NCI-H1436 (cell line): ENCODE results near the gene SCGB1A1.
"Not testable (repeated sequence)": the region's sequence is repeated elsewhere in the genome, so short reads cannot be mapped to it uniquely, and the experiment has no call there.

Experiments
- DNase-seq: peaks from one replicate; lab custom pipeline; 2025; lab: John Stamatoyannopoulos, UW

SCGB1A1 gene

DNA sequence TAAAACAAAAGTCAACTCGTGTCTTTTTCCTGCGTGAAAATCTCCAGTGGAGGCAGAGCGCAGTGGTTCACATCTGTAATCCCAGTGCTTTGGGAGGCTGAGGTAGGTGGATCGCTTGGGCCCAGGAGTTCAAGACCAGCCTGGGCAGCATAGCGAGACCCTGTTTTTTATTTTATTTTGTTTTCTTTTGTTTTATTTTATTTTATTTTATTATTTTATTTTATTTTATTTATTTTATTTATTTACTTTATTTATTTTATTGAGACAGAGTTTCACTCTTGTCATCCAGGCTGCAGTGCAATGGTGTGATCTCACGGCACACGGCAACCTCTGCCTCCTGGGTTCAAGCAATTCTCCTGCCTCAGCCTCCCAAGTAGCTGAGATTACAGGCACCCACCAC is 31.1 kb downstream of the SCGB1A1 start:
- not testable (repeated sequence) for DNase-seq

DNA sequence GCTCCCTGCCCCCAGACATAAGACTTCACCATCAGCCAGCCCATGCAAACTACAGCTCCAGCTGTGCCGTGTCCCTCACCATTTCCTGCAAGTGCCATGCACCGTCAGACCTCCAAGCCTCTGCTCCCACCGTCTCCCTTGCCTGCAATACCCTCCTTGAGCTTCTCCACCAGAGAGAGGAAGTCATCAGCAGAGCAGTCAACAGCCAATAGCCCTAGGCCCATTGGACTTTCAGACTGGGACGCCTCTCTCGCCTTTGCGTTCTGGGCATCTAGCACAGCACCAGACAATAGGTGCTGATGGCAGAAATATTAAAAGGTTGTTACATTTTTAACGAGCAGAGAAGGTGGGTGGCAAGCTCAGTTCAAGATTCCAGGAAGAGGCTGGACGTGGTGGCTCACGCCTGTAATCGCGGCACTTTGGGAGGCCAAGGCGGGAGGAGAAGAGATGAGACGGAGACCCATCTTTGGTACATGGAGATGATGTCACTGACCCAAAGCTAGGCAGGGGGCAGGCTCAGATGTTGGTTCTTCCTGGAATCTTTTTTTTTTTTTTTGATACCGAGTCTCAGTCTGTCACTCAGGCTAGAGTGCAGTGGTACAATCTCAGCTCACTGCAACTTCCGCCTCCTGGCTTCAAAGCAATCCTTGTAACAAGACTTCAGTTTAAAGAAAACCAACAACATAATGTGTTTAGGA is 31.9 kb downstream of the SCGB1A1 start:
- no peak for DNase-seq

DNA sequence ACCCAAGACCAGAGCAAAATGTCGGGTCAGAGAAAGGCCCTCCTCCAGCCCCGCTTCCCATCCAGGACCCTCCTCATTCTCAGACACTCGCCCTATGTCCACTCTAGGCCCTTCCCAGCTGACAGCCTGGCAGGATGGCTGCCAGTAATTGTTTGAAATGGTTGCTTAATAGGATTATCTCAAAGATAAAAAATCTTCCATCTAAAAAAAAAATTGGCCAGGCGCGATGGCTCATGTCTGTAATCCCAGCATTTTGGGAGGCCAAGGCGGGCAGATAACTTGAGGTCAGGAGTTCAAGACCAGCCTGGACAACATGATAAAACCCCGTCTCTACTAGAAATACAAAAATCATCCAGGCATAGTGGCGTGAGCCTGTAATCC is 32.4 kb downstream of the SCGB1A1 start:
- DNase-seq = no peak

DNA sequence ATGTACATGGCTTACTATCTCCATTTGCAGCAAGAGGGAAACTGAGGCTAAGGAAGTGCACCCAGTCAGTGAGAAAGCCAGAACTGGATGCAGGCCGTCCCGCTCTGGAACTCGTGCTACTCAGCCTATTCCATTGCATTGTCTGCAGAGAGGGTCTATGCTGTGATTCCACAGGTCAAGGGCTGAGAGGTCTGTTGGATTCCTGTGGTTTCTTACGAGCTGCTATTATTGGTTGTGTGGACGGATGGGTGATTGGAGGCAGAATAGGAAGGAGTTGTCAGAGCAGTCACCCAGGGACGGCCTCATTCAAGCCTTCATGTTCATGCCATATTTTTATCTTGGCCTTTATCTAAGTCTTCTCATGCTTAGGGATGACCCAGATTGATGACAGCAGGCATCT is 33.4 kb downstream of the SCGB1A1 start:
- DNase-seq = no peak

DNA sequence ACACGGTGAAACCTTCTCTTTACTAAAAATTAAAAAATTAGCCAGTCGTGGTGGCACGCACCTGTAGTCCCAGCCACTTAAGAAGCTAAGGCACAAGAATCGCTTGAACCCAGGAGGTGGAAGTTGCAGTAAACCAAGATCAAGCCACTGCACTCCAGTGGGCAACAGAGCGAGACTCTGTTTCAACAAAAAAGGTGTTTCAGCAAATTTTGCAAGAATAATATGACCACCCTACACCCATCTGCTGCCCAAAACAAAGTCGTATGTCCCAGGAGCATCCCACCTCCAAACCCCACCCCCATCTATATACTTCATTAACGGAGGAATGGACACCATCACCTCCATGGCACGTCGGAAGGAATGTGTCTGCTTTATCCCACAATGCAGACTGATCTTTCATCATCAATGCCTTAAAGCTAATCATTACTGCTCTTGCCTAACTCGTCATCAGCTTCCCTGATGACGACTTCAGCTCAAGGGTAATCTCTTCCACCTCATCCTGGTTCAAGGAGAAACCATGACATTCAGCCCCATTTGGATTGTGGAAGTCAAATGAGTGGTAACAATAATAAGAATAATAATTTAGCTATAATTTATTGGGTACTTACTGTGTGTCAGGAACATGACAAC is 34.1 kb downstream of the SCGB1A1 start:
- no peak for DNase-seq

DNA sequence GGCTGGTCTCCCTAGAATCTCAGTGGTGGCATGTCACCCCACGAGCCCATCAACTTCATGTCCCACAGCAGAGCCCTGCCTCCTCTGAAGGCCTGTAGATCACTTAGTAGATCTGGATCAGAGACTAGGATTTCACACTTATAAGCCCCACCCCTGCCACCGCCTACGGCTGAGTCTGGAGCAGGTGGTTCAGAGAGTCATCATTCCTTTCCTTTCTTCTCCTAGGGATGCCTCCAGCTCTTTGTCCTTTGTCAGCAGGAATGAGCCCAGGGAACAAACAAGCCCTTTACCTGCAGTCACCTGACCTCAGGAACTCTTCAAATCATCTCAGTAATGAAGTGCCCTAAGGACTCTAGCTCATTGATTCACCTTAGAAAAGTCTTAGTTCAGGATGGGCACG is 37.8 kb downstream of the SCGB1A1 start:
- DNase-seq = no peak

DNA sequence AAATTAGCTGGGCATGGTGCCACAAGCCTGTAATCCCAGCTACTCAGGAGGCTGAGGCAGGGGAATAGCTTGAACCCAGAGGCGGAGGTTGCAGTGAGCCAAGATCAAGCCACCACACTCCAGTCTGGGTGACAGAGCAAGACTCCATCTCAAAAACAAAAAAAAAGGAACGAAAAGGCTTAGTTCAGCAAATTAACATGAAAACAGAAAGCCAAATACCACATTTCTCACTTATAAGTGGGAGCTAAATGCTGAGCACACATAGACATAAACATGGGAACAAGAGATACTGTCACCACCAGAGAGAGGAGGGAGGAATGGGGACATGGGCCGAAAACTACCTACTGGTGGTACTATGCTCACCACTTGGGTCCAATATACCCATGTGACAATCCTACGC is 38.6 kb downstream of the SCGB1A1 start:
- DNase-seq = no peak

DNA sequence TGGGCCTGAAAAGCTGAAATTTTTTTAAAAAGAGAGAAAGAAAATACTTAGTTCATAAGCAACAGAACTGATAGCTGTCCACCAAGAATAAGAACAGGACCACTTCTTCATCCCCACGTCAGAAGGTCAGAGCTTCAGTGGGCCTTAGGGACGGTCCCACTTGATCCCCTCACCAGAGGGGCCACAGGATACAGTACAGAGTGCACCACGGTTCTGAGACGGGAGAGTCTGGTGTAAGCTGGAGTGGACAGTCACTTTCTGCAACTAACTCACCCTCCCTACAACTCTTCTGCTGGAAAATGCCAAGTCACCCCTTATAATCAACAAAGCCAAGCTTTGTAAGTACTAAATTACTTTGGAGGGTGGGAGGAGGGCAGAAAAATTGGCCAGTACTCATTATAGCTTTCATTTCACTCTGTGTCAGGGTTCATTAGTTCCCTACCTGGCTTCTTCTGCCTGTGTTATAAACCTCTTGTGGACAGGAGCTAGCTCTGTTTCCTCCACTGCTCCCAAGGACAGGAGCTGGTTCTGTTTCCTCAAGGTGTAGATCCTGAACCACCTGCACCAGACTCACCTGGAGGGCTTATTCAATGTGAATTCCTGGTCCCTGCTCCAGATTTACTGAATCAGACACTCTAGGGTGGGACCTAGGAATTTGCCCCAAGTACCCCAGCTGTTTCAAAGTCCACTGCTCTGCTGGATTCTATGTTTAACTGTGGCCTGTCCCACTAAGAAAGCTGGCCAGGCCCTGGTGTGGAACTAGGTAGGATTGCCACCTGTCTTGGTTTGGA is 39.6 kb downstream of the SCGB1A1 start:
- DNase-seq = no peak

DNA sequence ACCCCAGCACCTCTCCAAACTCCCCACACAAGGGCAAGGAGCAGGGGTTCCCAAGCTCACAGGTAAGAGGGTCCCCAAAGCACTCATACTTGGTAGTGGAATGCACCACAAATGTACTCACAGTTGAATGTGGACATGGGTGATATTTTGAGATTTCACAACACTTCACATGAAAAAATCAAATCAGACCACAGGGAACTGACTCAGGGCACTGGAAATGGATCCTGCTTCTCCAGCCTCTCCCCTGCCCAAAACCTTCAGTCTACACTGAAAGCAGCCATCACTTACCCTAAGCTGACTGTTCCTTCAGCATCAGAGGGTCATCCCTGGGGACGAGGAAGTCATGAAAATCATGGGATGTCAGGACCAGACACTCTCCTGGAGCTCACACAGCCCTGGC is 40.2 kb downstream of the SCGB1A1 start:
- DNase-seq = no peak

DNA sequence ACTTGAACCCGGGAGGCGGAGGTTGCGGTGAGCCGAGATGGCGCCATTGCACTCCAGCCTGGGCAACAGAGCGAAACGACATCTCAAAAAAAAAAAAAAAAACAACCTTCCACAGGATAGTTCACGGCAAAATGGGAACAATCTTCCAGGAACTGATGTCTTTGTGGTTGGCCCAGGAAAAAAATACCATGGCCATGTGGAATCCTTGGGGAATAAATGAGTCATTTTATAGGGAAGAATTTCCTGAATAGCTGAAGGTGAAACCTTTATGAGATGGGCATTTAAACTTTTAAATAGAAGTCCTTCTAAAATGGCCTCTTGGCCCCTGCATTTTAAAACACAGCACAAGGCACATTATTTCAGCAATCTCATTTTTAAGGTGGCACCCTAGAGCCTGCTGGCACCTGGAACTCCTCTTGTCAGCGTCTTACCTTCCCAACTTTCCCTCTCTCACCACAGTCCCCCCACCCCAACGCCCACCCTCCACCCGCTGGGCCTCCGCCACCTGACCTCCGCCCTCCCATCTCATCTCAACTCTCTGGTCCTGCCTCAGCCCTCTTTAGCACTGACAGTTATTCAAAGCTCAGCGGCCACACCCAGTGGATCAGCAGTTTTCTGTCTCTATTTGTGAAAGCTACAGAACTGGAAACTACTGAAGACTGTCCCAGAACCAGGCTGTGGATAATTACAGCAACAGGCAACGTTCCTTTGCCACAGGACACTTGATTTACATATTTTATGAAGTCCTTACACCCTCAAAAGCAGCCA is 43.1 kb downstream of the SCGB1A1 start:
- no peak for DNase-seq

DNA sequence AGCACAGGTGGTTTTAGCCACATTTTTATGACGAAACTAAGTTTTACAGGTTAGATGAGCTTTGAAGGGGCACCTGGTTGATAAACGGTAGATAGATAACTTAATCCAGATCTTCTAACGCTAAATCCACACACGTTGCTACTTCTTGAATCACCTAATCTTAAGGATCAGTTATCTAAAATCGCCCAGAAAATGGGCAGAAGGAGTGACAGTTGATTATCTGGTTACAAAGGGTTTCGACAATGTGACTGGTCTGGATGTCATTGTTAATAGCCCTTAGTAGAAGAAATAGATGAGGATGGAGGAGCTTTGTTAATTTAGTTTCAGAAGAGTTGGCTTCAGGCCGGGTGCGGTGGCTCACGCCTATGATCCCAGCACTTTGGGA is 43.7 kb downstream of the SCGB1A1 start:
- DNase-seq = no peak

DNA sequence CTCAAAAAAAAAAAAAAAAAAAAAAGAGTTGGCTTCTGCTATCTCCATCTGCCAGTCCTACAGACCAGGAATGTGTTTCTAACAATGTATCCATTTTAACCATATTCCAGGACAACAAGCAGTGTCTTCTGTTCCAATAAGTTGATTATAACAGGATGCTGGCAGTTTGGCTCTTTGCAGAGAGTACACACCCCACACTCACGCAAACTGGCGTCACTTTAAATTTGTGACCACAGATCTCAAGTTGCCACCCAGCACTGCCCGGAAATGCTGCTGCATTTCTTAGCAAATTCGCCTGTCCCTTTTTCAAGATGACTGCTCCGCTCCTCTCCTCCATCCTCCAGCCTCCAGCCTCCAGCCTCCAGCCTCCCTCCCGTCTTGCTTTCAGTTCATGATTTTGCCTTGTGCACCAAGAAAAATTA is 44.3 kb downstream of the SCGB1A1 start:
- DNase-seq = no peak

DNA sequence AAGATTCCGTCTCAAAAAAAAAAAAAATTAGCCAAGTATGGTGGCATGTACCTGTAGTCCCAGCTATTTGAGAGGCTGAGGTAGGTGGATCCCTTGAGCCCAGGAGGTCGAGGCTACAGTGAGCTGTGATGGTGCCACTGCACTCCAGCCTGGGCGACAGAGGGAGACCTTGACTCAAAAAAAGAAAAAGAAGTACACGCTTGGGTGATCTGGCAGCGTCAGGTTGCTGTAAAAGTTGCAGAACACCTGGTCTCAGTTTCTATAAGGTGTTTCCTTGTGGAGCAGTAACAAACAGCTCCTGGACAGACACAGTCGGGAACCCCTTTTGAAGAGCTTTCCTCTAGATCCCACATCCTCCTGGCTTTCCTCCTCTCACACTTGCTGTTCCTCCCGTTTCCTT is 45.8 kb downstream of the SCGB1A1 start:
- no peak for DNase-seq

DNA sequence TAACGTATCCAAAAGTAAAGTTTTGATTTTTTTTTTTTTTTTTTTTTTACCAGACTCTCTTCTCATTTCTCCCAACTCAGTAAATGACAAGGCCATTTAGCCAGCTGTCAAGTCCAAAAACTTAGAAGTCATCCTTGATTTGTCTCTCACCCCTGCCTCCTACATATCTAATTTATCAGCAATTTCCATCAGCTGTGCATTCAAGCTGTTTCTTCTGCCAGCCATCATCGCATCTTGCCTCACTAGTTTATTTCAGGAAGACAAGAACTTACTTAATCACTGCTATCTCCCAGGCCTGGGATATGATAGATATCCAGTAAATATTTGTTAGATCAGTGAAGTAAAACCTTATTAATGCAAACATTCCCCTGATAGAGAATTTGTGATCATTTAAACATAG is 47.6 kb downstream of the SCGB1A1 start:
- no peak for DNase-seq

DNA sequence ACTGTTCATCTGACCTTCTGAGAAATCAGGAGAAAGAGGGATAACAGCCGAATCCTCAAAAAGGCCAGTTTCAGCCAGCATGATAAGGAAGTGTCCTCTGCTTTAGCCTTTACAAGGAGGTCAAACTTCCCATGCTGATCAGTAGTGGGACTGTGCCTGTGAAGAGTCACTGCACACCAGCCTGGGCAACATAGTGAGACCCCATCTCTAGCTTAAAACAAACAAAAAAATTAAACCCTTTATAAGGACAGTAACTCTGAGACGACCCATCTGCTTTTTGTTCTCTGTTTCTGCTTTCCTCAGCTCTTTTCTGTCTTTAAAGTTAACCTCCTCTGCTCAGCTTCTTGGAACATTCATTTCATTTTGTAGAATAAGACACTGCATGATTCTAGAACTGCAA is 49.7 kb downstream of the SCGB1A1 start:
- DNase-seq = no peak

DNA sequence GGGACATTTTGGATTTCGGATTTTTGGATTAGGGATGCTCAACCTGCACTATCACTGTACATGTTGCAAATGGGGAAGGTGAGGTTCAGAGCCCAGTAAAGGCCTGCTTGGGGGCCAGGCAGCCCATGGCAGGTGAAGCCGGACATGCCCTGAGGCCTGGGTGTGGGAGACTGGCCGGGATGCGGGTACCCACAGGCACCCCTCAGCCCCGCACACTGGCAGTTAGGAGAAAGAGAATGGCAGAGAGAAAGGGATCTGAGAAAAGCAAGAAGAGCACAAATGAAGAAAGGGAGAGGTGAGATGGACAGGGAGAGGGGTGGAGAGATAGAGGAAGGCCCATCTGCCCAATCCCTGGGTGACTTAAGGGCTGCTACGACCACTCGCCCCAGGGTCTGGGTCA is 52.8 kb downstream of the SCGB1A1 start:
- DNase-seq = no peak

DNA sequence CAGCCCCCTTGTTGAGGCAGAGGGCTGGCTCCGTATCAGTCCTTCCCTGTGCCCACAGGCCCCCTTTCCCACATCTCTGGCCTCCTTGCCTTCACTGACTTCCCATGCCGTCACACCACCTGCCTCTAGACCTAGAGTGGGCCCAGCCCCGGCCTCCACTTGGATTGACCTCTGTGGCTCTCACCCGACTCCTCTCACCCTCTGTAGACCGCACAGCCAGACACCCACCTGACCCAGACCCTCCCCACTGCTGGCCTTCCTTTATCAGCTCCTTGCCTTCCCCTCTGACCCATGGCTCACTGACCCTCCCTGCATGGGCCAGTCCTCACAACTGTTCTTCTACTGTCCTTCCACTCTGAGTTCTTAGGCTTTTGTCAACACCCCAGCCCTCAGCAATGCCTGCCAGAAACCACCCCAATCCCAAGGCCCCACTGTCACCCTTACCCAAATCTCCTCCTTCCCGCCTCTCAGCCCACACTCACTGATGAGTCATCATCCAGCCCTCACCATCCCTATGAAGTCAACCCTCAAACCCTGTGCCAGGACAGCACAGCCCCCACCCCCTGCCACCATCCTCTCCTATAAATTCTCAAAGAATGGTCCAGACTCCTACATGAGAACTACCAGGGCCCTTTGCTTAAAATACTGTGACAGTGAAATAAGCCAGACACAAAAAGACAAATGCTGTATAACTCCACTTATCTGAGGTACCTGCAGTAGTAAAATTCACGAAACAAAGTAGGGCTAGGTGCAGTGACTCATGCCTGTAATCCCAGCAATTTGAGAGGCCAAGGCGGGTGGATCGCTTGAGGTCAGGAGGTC is 53.4 kb downstream of the SCGB1A1 start:
- DNase-seq = no peak
